Psoas muscle (tissue), 8 donors: Measurements from ENCODE around the gene ACY1. TPM values are rescaled to one million over a fixed set of nuclear protein-coding genes. Genes with fewer than 3 reads are reported as not detected.
A peak's percentile ranks its signal among the peaks of the same experiment; 100 is the strongest.

Experiments used
- ATAC-seq, 4 donors: fragments of 200-7000 bp; cut with Tn5 transposase; one replicate each; pipeline ENCODE4 v1.9.1; 2020; ENCODE audit warnings: moderate library complexity in 3 of 4, mild to moderate bottlenecking in 2 of 4
- DNase-seq, 2 donors: peaks; one replicate each; pipeline ENCODE4 v3.0.0-alpha.2; 2020
- H3K27ac ChIP-seq: fragments of 200-600 bp; one replicate; pipeline ENCODE4 v1.8.0; 2022
- H3K27me3 ChIP-seq, 3 donors: fragments of 200-600 bp in 1 of 3; one replicate each; pipeline versions ENCODE4 v1.6.1 to v1.8.0; 2013 to 2022; ENCODE audit warnings: low read length in 2 of 3, mild to moderate bottlenecking in 2 of 3, moderate library complexity in 1 of 3; ENCODE audit not compliant: insufficient read depth in 3 of 3
- H3K36me3 ChIP-seq, 2 donors: fragments of 200-600 bp in 1 of 2; one replicate each; pipeline versions ENCODE4 v1.6.1 to v1.8.0; 2013 to 2022; ENCODE audit warnings: low read depth in 1 of 2, mild to moderate bottlenecking in 1 of 2, moderate library complexity in 1 of 2; ENCODE audit not compliant: insufficient read depth in 1 of 2
- H3K4me1 ChIP-seq: fragments of 200-600 bp; one replicate; pipeline ENCODE4 v1.8.0; 2022
- H3K4me3 ChIP-seq: fragments of 200-600 bp; one replicate; pipeline ENCODE4 v1.8.0; 2022; ENCODE audit warnings: mild to moderate bottlenecking
- H3K9me3 ChIP-seq: fragments of 200-600 bp; one replicate; pipeline ENCODE4 v1.8.0; 2022
- WGBS, 3 donors: extraction: QIAGEN DNeasy Blood & Tissue Kit; methylation state at CpG; one replicate each; pipeline versions ENCODE4 v1.1.6 to v1.1.7; 2013; 5-methylcytosine and 5-hydroxymethylcytosine counted together
- intact Hi-C, 2 donors: fragments of 100-400 bp; cut with DNase I; formaldehyde crosslinking; loops; one replicate each; pipeline versions ENCODE4 v1.11.0 to v1.14.2; 2022
- polyA plus RNA-seq, 3 donors: library from polyadenylated mRNA; stranded (reverse); fragments of 200-250 nt; gene quantifications; one replicate each; pipeline ENCODE4 v1.2.3, GENCODE V29; 2013
- total RNA-seq, 4 donors: library from RNA; stranded (reverse); fragmentation: NEBNext Ultra II Directional in 2 of 4; extraction: Animal tissue kit (Norgen Biotek cat#: 25700) in 2 of 4; gene quantifications; one replicate each; pipeline versions ENCODE4 v1.2.1 to v1.2.4, GENCODE V29; 2021 to 2023
- TF ChIP-seq, protein P1 (sequence below): fragments of 200-600 bp; IDR thresholded peaks from one replicate; pipeline ENCODE4 v1.8.0; 2022; ENCODE audit warnings: antibody characterized with exemption
- donor health status: healthy with polysubstance abuse.
- donor health status: DM: no; HTN: no; CAD: no; lungs with moderate emphysema.
- donor health status: Bipolar disorder and iron deficiency.
- donor health status: healthy.
- donor health status: DM: yes; HTN: yes; CAD: no.
- donor health status: DM: no; HTN: no; CAD: no.
- donor health status: DM: no; HTN: no; CAD: no.
- donor health status: DM: yes; HTN: yes; CAD: no.

The ACY1 gene
- total and polyA plus RNA-seq, 7 donors = 19.9 to 59.3 (median 37.6) TPM

DNA sequence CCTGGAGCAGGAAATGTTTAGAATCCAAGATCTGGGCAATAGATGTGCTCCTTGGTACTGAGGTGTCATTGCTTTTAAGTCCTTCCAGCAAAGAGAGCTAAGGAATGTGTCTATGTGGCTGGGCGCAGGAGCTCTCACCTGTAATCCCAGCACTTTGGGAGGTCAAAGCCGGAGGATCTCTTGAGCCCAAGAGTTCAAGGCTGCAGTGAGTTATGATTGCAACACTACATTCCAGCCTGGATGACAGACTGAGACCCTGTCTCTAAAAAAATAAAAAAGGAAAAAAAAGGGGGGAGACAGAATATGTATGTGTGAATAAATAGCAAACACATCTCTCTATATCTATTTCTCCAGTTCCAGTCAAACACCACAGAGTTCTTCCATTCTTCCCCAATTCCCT, 32.4 kb upstream of the ACY1 start:
- TF ChIP-seq, protein P1, sequence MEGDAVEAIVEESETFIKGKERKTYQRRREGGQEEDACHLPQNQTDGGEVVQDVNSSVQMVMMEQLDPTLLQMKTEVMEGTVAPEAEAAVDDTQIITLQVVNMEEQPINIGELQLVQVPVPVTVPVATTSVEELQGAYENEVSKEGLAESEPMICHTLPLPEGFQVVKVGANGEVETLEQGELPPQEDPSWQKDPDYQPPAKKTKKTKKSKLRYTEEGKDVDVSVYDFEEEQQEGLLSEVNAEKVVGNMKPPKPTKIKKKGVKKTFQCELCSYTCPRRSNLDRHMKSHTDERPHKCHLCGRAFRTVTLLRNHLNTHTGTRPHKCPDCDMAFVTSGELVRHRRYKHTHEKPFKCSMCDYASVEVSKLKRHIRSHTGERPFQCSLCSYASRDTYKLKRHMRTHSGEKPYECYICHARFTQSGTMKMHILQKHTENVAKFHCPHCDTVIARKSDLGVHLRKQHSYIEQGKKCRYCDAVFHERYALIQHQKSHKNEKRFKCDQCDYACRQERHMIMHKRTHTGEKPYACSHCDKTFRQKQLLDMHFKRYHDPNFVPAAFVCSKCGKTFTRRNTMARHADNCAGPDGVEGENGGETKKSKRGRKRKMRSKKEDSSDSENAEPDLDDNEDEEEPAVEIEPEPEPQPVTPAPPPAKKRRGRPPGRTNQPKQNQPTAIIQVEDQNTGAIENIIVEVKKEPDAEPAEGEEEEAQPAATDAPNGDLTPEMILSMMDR = no peak
- Histone ChIP-seq H3K27me3 (no peaks in the 10 kb centered on the region), H3K9me3 (no peaks in the 10 kb centered on the region), H3K4me3 (no peak overlapping the region), H3K27ac (no peak overlapping the region), H3K4me1 (peaks cover 7% of the 10 kb centered on the region), H3K36me3 (peaks cover 0 to 38% of the 10 kb centered on the region in 2 donors)
- 90 to 98% (median 92%) methylated on average over 2 of the region's 2 CpGs for WGBS, 3 donors
- ATAC-seq (no peak), DNase-seq (no peak)
- intact Hi-C loops = no loop called here

DNA sequence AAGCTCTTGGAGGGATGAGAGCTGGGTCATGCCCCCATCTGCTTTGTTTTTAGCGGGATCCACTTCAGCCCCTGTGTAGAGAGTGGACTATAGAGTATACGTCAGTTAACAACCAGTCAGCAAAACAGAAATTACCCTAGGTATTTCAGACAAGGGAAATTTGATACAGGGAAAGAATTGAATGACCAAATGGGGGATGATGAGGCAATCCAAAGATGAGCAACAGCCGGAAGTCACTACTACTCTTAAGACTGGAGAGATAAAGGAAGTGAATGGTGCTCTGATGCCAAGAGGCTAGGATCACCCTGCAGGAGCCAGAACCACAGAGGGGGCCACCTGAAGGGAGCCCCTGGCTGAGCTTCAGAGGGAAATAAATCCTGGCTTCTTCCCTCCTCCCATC, 29.9 kb upstream of the ACY1 start:
- no peak for DNase-seq
- intact Hi-C loops = no loop called here
- 54 to 74% (median 57%) methylated on average over 3 of the region's 3 CpGs for WGBS, 3 donors
- no peak for ATAC-seq
- Histone ChIP-seq H3K9me3 (no peaks in the 10 kb centered on the region), H3K27ac (no peak overlapping the region), H3K4me1 (peaks cover 16% of the 10 kb centered on the region), H3K27me3 (no peaks in the 10 kb centered on the region), H3K36me3 (peaks cover 0 to 36% of the 10 kb centered on the region in 2 donors), H3K4me3 (no peak overlapping the region)
- TF ChIP-seq, protein P1 = no peak

DNA sequence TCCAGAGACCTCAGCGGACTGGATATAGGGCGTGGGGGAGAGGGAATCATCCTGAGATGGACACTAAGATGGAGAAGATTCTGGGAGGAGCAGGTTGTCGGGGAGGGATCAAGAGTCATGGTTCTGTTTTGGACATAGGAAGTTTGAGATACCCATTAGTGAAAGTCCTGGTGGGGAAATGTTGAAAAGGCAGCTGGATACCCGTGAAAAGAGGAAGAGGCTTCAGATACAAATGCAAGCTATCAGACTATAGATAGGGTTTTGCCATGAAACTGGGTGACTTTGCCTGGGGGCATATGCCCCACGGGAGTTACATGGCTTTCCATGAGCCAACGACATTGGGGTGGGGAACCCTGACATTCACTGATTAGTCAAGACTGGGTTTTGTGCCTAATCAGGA, 29.2 kb upstream of the ACY1 start:
- no peak for ATAC-seq
- Histone ChIP-seq H3K9me3 (no peaks in the 10 kb centered on the region), H3K27me3 (no peaks in the 10 kb centered on the region), H3K27ac (no peak overlapping the region), H3K4me1 (peaks cover 16% of the 10 kb centered on the region), H3K36me3 (peaks cover 0 to 36% of the 10 kb centered on the region in 2 donors), H3K4me3 (no peak overlapping the region)
- intact Hi-C loops = no loop called here
- WGBS, 3 donors = 72 to 79% (median 78%) methylated on average over 6 of the region's 6 CpGs
- no peak for DNase-seq
- TF ChIP-seq, protein P1 = no peak

DNA sequence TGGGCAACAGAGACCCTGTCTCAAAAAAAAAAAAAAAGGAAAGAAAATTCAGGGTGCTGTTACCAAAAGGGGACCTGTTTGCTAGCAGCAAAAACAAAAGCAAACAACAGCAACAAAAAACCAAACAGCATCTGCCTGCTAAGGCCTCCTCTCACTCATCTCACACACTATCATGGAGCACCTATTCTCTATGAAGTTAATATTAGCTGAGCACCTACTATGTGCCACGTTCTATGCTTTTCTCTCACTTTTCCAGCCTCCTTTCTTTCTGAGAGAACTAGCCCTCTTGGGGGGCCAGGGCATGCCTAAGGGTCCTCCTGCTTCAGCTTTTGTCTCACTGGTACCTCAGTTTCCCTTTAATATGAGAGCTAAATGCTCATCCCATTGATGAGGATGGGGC, 28.6 kb upstream of the ACY1 start:
- WGBS, 3 donors = 86 to 100% (median 90%) methylated on average over 1 of the region's 1 CpG
- intact Hi-C loops = no loop called here
- TF ChIP-seq, protein P1 = no peak

GRCh38 chr3:51955175-51955892, 28.0 kb upstream of the ACY1 start, which contains the start of gene GPR62:
Gene GPR62 (plus strand): TSS chr3:51955381. CDS start chr3:51955653, 272 bp downstream.
- WGBS, 3 donors = 11 to 15% (median 13%) methylated on average over 18 to 33 of the region's 33 CpGs
- intact Hi-C loops = no loop called here
- Histone ChIP-seq H3K4me1 (peaks cover 16% of the 10 kb centered on the region), H3K27me3 (no peaks in the 10 kb centered on the region), H3K4me3 (peak within 1 kb of the TSS; percentile 66), H3K27ac (peak within 1 kb of the TSS; percentile 82), H3K9me3 (no peaks in the 10 kb centered on the region), H3K36me3 (peaks cover 0 to 42% of the 10 kb centered on the region in 2 donors)
- DNase-seq (peak in 1 of 2 donors; percentile 80), ATAC-seq (peak; percentile 51 to 78 (median 64))
- TF ChIP-seq, protein P1 = no peak

More for the DNA sequence above, 28.6 kb upstream of the ACY1 start:
- Histone ChIP-seq H3K27ac (no peak overlapping the region), H3K27me3 (no peaks in the 10 kb centered on the region), H3K4me1 (peaks cover 16% of the 10 kb centered on the region), H3K9me3 (no peaks in the 10 kb centered on the region), H3K36me3 (peaks cover 0 to 36% of the 10 kb centered on the region in 2 donors), H3K4me3 (no peak overlapping the region)
- DNase-seq = no peak
- ATAC-seq = no peak
